Measurements from ENCODE around the gene TLR2.

Gene TLR2

GRCh38 chr4:153733751-153734448, 49.8 kb downstream of the TLR2 start:
- no peak for DNase-seq (ENCODE audit: low read depth)

GRCh38 chr4:153735906-153736461, 51.9 kb downstream of the TLR2 start:
- DNase-seq (ENCODE audit: low read depth): no peak

GRCh38 chr4:153741541-153741940, 57.5 kb downstream of the TLR2 start:
- DNase-seq (ENCODE audit: low read depth): no peak

DNA sequence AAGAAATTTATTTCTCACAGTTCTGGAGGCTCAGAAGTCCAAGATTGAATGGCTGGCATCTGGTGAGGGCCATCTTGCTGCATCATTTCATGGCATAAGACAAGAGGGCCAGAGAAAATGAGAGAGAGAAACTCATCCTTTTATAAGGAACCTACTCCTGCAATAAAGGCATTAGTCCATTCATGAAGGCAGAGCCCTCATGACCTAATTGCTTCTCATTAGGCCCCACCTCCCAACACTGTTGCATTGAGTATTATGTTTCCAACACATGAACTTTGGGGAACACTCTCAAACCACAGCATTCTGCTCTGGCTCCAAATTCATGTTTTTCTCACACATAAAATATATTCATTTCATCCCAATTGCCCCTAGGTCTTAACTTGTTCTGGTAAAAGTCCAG, 61.6 kb downstream of the TLR2 start:
- no peak for DNase-seq (ENCODE audit: low read depth)

DNA sequence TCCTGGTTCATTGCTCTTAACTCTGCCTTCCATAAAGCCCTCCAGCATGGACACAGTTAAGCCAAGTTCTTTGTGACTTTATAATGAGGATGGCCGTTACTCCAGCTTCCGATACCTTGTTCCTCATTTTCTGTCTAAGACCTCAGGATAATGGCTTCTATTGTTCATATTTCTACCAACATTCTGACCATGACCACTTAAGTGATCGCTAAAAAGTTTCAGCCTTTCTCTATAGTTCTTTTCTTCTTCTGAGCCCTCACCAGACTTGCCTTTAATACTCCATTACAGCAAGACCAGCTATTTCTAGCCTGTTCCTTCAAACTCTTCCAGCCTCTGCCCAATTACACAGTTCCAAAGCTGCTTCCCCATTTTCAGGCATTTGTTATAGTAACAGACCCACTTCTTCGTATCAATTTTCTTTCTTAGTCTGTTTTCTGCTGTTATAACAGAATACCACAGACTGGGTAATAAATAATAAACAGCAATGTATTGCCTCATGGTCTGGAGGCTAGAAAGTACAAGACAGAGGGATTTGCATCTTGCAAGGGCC, 63.4 kb downstream of the TLR2 start:
- no peak for DNase-seq (ENCODE audit: low read depth)

GRCh38 chr4:153748378-153748777, 64.3 kb downstream of the TLR2 start:
- no peak for DNase-seq (ENCODE audit: low read depth)

- DNase-seq (ENCODE audit: low read depth): peak; percentile 12
These were observed 66.2 kb downstream of the TLR2 start for GRCh38 chr4:153750197-153750817.

DNA sequence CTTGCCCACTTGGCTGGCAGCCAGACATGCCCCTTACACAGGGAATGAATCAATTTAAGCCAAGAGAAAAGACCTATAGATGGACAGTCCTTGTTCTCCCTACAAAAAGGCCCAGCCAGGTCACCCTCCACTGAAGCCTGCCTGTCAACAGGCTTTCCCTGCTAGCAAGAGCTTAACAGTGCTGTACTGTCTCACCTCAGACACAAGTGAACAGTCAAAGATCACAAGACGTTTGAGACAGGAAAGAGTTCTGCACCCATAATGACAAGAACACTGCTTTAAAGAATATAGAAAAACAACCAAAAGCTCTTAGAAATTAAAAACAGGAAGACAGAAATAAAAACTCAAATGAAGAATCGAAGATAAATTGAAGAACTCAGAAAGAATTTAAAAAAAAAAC, 71.1 kb downstream of the TLR2 start:
- no peak for DNase-seq (ENCODE audit: low read depth)

Measured in activated T-helper 1 cell treated with Interleukin-2 at 50 U/mL for 16 hours (primary cell).